ENCODE measurements around the gene ABR.
A peak's percentile ranks its signal among the peaks of the same experiment; 100 is the strongest.
"Not testable (repeated sequence)": the region's sequence is repeated elsewhere in the genome, so short reads cannot be mapped to it uniquely, and the experiment has no call there.

Gene ABR

GRCh38 chr17:1050996-1051925, 128.5 kb downstream of the ABR start:
- H3K27ac Mint-ChIP-seq: no peak overlapping the region
- no peaks in the 10 kb centered on the region for H3K9me3 Mint-ChIP-seq
- DNase-seq (ENCODE audit: low spot score): no peak
- H3K4me3 Mint-ChIP-seq: no peak overlapping the region
- no peaks in the 10 kb centered on the region for H3K27me3 Mint-ChIP-seq (ENCODE audit: low read depth)
- H3K36me3 Mint-ChIP-seq (ENCODE audit: low read depth): peaks cover 8% of the 10 kb centered on the region
- no peaks in the 10 kb centered on the region for H3K4me1 Mint-ChIP-seq (ENCODE audit: low read depth)

GRCh38 chr17:1050246-1050995, 129.4 kb downstream of the ABR start:
- Mint-ChIP-seq H3K9me3 (no peaks in the 10 kb centered on the region), H3K36me3 (ENCODE audit: low read depth) (peaks cover 8% of the 10 kb centered on the region), H3K27ac (no peak overlapping the region), H3K27me3 (ENCODE audit: low read depth) (no peaks in the 10 kb centered on the region), H3K4me3 (no peak overlapping the region), H3K4me1 (ENCODE audit: low read depth) (no peaks in the 10 kb centered on the region)
- DNase-seq (ENCODE audit: low spot score): no peak

- peak overlapping the region; percentile 31 for H3K27ac Mint-ChIP-seq
- no peaks in the 10 kb centered on the region for H3K27me3 Mint-ChIP-seq (ENCODE audit: low read depth)
- no peaks in the 10 kb centered on the region for H3K4me1 Mint-ChIP-seq (ENCODE audit: low read depth)
- no peak for DNase-seq (ENCODE audit: low spot score)
- H3K4me3 Mint-ChIP-seq: no peak overlapping the region
- peaks cover 11% of the 10 kb centered on the region for H3K36me3 Mint-ChIP-seq (ENCODE audit: low read depth)
- H3K9me3 Mint-ChIP-seq: no peaks in the 10 kb centered on the region
These were observed 130.1 kb downstream of the ABR start for GRCh38 chr17:1049446-1050225.

- H3K4me3 Mint-ChIP-seq; H3K9me3 Mint-ChIP-seq; H3K27me3 Mint-ChIP-seq (ENCODE audit: low read depth); DNase-seq (ENCODE audit: low spot score); H3K27ac Mint-ChIP-seq; H3K4me1 Mint-ChIP-seq (ENCODE audit: low read depth): not testable (repeated sequence)
- peaks cover 12% of the 10 kb centered on the region for H3K36me3 Mint-ChIP-seq (ENCODE audit: low read depth)
These were observed 131.2 kb downstream of the ABR start for GRCh38 chr17:1048516-1049115.

- H3K36me3 Mint-ChIP-seq (ENCODE audit: low read depth): peaks cover 11% of the 10 kb centered on the region
- DNase-seq (ENCODE audit: low spot score): no peak
- H3K27ac Mint-ChIP-seq: no peak overlapping the region
- no peaks in the 10 kb centered on the region for H3K4me1 Mint-ChIP-seq (ENCODE audit: low read depth)
- H3K27me3 Mint-ChIP-seq (ENCODE audit: low read depth): no peaks in the 10 kb centered on the region
- no peak overlapping the region for H3K4me3 Mint-ChIP-seq
- no peaks in the 10 kb centered on the region for H3K9me3 Mint-ChIP-seq
These were observed 131.8 kb downstream of the ABR start for GRCh38 chr17:1047879-1048470.

- DNase-seq (ENCODE audit: low spot score): no peak
- Mint-ChIP-seq H3K4me1 (ENCODE audit: low read depth) (no peaks in the 10 kb centered on the region), H3K36me3 (ENCODE audit: low read depth) (peaks cover 17% of the 10 kb centered on the region), H3K27ac (no peak overlapping the region), H3K4me3 (no peak overlapping the region), H3K9me3 (no peaks in the 10 kb centered on the region), H3K27me3 (ENCODE audit: low read depth) (no peaks in the 10 kb centered on the region)
These were observed 132.5 kb downstream of the ABR start for GRCh38 chr17:1047177-1047878.

GRCh38 chr17:1045456-1045855, 134.3 kb downstream of the ABR start:
- Mint-ChIP-seq H3K27me3 (ENCODE audit: low read depth) (no peaks in the 10 kb centered on the region), H3K36me3 (ENCODE audit: low read depth) (peaks cover 24% of the 10 kb centered on the region), H3K4me1 (ENCODE audit: low read depth) (no peaks in the 10 kb centered on the region), H3K27ac (no peak overlapping the region), H3K9me3 (no peaks in the 10 kb centered on the region), H3K4me3 (no peak overlapping the region)
- no peak for DNase-seq (ENCODE audit: low spot score)

- DNase-seq (ENCODE audit: low spot score); H3K4me1 Mint-ChIP-seq (ENCODE audit: low read depth); H3K27ac Mint-ChIP-seq; H3K27me3 Mint-ChIP-seq (ENCODE audit: low read depth); H3K4me3 Mint-ChIP-seq; H3K9me3 Mint-ChIP-seq: not testable (repeated sequence)
- H3K36me3 Mint-ChIP-seq (ENCODE audit: low read depth): peaks cover 19% of the 10 kb centered on the region
These were observed 135.3 kb downstream of the ABR start for GRCh38 chr17:1044387-1045009.

- Mint-ChIP-seq H3K4me1 (ENCODE audit: low read depth) (no peaks in the 10 kb centered on the region), H3K27ac (no peak overlapping the region), H3K4me3 (no peak overlapping the region), H3K27me3 (ENCODE audit: low read depth) (no peaks in the 10 kb centered on the region), H3K36me3 (ENCODE audit: low read depth) (peaks cover 17% of the 10 kb centered on the region), H3K9me3 (no peaks in the 10 kb centered on the region)
- no peak for DNase-seq (ENCODE audit: low spot score)
These were observed 136.1 kb downstream of the ABR start for GRCh38 chr17:1043601-1044251.

GRCh38 chr17:1042486-1042885, 137.3 kb downstream of the ABR start:
- Mint-ChIP-seq H3K4me1 (ENCODE audit: low read depth) (no peaks in the 10 kb centered on the region), H3K27me3 (ENCODE audit: low read depth) (no peaks in the 10 kb centered on the region), H3K9me3 (no peaks in the 10 kb centered on the region), H3K36me3 (ENCODE audit: low read depth) (peaks cover 17% of the 10 kb centered on the region), H3K4me3 (no peak overlapping the region), H3K27ac (no peak overlapping the region)
- DNase-seq (ENCODE audit: low spot score): no peak

- H3K27ac Mint-ChIP-seq: no peak overlapping the region
- H3K27me3 Mint-ChIP-seq (ENCODE audit: low read depth): no peaks in the 10 kb centered on the region
- no peaks in the 10 kb centered on the region for H3K4me1 Mint-ChIP-seq (ENCODE audit: low read depth)
- DNase-seq (ENCODE audit: low spot score): no peak
- H3K9me3 Mint-ChIP-seq: no peaks in the 10 kb centered on the region
- H3K36me3 Mint-ChIP-seq (ENCODE audit: low read depth): peaks cover 17% of the 10 kb centered on the region
- H3K4me3 Mint-ChIP-seq: no peak overlapping the region
These were observed 138.0 kb downstream of the ABR start for GRCh38 chr17:1041746-1042145.

- Mint-ChIP-seq H3K9me3 (no peaks in the 10 kb centered on the region), H3K4me3 (no peak overlapping the region), H3K27me3 (ENCODE audit: low read depth) (no peaks in the 10 kb centered on the region), H3K36me3 (ENCODE audit: low read depth) (peaks cover 17% of the 10 kb centered on the region), H3K4me1 (ENCODE audit: low read depth) (no peaks in the 10 kb centered on the region), H3K27ac (no peak overlapping the region)
- DNase-seq (ENCODE audit: low spot score): no peak
These were observed 139.6 kb downstream of the ABR start for GRCh38 chr17:1040216-1040600.
